22Rv1 (cell line): ENCODE data around the gene STK39.

Source experiments
- ZFX ChIP-seq: fragments of 450-650 bp; IDR thresholded peaks from 2 replicates; pipeline ENCODE4 v1.6.1; 2017; ENCODE audit warnings: antibody characterized with exemption, borderline replicate concordance
- TF ChIP-seq, protein P1 (sequence below): fragments of 450-650 bp; IDR thresholded peaks from 2 replicates; pipeline ENCODE4 v1.5.1; 2017; ENCODE audit warnings: mild to moderate bottlenecking

DNA sequence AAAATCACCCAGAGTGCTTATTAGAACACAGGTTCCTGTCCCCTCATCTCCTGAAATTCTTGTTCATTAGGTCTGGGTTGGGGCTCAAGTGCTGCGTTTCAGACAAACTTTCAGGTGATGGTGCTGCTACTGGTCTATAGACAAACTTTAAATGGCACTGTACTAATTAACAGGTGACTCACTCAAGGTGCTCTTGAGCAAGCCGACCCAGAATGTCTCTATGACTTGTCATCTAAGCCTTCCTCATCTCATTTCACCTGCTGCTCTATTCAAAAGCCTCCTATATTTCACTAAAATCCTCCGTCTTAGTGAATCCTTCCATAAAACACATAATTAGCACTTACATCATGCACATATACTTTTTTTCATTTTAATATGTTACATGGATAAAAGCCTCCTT lies 29.9 kb upstream of the STK39 start:
- TF ChIP-seq, protein P1, sequence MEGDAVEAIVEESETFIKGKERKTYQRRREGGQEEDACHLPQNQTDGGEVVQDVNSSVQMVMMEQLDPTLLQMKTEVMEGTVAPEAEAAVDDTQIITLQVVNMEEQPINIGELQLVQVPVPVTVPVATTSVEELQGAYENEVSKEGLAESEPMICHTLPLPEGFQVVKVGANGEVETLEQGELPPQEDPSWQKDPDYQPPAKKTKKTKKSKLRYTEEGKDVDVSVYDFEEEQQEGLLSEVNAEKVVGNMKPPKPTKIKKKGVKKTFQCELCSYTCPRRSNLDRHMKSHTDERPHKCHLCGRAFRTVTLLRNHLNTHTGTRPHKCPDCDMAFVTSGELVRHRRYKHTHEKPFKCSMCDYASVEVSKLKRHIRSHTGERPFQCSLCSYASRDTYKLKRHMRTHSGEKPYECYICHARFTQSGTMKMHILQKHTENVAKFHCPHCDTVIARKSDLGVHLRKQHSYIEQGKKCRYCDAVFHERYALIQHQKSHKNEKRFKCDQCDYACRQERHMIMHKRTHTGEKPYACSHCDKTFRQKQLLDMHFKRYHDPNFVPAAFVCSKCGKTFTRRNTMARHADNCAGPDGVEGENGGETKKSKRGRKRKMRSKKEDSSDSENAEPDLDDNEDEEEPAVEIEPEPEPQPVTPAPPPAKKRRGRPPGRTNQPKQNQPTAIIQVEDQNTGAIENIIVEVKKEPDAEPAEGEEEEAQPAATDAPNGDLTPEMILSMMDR: no peak
- no peak for TF ChIP-seq ZFX
